HG03558 (cell line): ENCODE measurements around the gene PRICKLE4.

Experiments
- ATAC-seq: cut with Tn5 transposase; IDR thresholded peaks from one replicate; pipeline ENCODE4 v1.9.1; 2021; ENCODE audit warnings: moderate number of reproducible peaks; ENCODE audit not compliant: unreplicated experiment; ENCODE audit errors: extremely low read depth

The PRICKLE4 gene

DNA sequence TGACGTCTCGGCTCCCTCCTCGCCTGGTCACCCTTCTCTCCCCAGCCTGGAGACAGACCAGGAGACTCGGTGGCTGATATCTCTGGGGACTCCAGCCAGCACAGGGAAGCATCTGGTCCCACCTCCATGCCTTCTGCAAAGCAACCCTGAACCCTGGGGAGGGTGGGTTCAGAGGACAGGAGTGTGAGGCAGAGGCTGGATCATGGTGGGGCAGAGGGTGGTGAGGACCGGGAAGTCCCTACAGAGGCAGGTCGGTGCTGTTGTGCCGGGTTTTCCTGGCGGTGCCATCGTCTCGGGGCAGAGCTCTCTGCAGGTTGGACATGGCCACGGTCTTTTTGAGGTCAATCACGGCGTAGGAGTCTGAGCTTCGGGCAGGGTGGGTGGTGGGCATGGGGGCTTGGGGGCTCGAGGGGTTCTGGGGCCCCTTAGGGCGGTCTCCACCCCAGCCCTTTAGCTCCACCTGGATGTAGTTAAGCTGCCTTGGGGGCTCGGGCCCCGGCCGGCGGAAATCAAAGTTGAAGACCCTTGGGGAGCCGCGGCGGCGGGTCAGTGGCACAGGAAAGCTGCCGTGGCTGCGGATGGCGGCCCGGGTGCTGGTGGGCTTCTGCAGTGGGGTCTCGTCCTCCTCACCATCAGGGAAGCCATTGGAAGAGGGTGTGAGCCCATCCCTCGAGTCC is 10.1 kb upstream of the PRICKLE4 start:
- ATAC-seq: no peak

- ATAC-seq: no peak
These were observed 9.3 kb upstream of the PRICKLE4 start for GRCh38 chr6:41771058-41771983.

- no peak for ATAC-seq
These were observed 5.7 kb upstream of the PRICKLE4 start for GRCh38 chr6:41774841-41775240.

- no peak for ATAC-seq
These were observed 5.2 kb upstream of the PRICKLE4 start for GRCh38 chr6:41775293-41775882.

- no peak for ATAC-seq
These were observed 2.9 kb upstream of the PRICKLE4 start for GRCh38 chr6:41777551-41778285.

DNA sequence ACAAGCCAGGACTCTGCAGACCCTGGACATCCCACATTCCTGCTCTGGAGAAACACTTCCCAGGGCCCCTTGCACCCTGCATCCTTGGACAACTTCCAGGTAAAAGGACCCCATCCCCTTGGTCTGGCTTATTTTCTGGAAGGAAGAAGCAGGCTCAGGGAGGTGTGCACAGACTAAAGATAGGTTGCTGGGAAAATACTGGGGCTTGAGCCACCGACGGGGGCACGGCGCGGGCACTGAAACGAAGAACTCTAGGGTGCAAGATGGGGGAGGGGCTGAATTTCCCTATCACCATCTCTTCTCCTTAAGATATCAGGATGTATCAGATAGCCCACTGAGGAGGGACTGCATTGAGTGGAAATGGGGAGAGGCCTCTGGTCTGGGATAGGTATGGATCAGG is 1.7 kb upstream of the PRICKLE4 start:
- ATAC-seq: no peak

DNA sequence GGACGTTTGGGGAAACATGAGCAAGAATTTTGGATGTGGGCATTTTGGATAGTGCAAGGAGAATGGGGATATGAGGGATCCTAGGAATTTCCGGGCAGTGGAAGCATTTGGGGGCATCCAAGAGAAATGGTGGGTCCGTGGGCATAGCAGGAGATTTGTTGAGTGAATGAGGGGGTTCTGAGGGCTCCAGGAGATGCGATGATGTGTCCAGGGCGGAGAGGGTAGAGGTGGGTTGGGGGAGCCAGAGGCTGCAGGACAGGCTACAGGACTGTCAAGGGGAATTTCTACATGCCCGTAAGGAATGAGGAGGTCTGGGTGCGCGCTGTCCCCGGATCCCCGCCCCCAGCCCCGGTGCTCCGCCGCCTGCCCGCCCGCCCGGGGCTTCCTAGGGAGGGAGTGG is 1.2 kb upstream of the PRICKLE4 start:
- ATAC-seq: peak; percentile 12

- ATAC-seq: peak; percentile 91
These were observed 613 bp upstream of the PRICKLE4 start, which contains the start of gene FRS3 for GRCh38 chr6:41779788-41780550. Gene FRS3 (minus strand): TSS chr6:41779900. CDS start chr6:41776987, 2,913 bp downstream.

DNA sequence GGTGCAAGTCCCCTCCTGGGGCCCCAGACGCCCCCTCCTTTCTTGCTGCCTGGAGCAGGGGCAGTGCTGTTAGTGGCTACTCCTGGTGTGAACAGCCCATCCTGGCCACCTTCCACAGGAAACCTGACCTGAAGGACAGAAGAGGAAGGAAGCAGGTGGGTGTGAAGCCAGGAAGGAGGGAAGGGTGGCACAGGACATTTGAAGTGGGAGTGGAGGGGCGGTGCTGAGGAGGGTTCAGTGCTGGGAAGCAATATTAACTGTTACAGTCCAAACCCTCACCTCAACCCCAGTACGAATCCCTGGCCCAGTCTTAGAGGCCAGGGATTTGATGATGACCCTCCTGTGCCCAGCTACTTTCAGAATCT is 766 bp downstream of the PRICKLE4 start:
- no peak for ATAC-seq

DNA sequence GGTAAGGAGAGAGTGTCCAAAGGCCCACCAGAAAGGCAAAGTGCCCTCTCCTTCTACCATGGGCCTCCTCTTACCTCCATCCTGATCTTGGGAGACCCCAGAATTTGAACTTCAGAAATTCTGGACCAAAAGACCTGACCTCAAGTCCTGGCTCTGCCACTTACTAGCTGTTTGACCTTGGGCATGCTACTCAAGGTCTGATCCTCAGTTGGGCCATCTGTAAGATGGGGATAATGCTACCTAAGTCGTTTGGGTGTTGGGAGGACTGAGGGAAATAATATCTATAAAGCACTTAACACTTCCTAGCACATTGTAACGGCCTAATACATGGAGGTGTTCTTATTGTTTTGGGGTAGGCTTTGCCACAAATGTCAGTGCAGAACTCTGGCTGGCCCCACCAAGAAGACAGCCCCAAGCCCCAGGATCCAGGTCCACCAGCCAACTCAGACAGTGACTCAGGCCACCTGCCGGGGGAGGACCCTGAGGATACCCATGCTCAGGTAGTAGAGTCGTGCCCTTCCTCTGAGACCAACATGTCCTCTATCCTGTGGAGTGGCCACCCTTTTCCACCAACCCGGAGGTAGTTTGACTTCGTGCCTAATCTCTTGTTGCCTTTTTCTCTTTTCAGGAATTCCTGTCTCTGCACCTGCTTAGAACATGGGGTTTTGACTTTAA is 2.7 kb downstream of the PRICKLE4 start:
- no peak for ATAC-seq

DNA sequence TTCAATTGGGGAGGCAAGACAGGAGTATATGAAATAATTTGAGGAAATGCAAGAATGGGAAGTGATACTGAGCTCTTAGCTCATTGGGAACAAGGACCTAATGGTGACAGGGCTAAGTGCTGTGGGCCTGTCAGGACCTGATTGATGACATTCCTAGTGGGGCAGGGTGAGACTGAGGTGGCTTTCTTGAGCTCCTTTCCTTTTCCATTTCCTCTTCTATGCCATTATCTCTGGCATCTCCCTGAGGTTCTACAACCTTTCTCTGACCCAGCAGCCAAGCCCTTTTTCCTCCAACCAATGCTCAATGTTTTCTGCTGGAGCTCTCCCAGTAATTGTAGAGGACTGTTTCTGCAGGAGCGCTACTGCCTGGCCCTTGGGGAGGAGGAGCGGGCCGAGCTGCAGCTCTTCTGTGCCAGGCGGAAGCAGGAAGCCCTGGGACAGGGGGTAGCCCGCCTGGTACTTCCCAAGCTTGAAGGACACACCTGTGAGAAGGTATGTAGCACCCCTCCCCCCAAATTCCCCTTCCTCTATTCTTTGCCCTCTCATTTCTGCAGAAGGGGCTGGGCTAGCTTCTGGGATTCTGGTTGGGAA is 4.1 kb downstream of the PRICKLE4 start:
- ATAC-seq: no peak

GRCh38 chr6:41785254-41785653 is 4.7 kb downstream of the PRICKLE4 start:
- ATAC-seq: no peak

GRCh38 chr6:41785689-41786450 is 5.3 kb downstream of the PRICKLE4 start:
- no peak for ATAC-seq

GRCh38 chr6:41786451-41787218 is 6.1 kb downstream of the PRICKLE4 start:
- ATAC-seq: no peak

DNA sequence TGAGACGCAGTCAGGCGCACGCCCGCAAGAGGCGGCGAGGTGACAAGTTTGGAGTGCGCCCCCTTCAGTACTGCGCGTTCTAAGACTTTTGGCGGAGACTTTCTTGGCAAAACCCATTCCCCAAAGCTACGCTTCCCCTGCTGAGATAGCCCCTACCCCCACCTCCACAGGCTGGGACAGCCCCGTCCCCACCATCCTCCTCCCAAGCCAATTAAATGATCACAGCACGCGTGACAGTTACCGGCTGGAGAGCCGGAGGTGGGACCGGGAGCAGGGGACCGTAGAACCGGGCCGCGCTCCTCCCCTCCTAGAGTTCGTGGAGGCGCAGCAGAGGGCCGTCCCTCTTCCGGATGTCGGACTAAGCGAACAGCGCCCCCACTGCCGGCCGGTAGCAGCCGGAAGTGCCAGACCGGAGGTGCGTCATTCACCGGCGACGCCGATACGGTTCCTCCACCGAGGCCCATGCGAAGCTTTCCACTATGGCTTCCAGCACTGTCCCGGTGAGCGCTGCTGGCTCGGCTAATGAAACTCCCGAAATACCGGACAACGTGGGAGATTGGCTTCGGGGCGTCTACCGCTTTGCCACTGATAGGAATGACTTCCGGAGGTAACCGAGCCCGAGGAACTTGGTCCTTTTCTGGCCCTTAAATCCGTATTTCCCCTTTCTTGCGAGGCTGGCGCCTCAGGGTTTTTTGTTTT is 6.8 kb downstream of the PRICKLE4 start, which contains the start of gene TOMM6:
TOMM6 (plus strand) TSS at position 476 of the 699 bp plus-strand sequence; CDS start at position 480, 4 bp downstream.
- ATAC-seq: peak; percentile 58

DNA sequence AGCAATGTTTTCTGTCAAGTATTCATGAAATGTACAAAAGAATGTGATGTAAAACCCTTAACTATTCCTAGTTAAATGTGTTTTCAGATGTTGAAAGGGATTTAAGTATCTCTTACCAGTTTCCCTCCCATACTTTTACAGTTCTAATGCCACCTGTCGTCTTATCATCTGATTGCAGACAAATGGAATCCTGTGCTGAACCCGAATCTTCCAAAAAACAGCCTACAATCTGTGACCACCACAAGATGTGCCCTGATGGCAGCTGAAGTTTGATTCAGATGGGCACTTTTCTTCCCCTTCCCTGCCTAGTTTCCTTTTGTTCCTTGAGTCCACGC is 8.8 kb downstream of the PRICKLE4 start:
- ATAC-seq: no peak

GRCh38 chr6:41790045-41790444 is 9.5 kb downstream of the PRICKLE4 start:
- ATAC-seq: no peak
